GM15510 (cell line): ENCODE data around the gene HSD17B7.

Experiments
- POLR2A ChIP-seq: IDR thresholded peaks from 3 replicates; pipeline ENCODE4 v1.6.1; 2011; ENCODE audit warnings: borderline replicate concordance; ENCODE audit not compliant: insufficient read length; ENCODE audit errors: extremely low read depth

The HSD17B7 gene

GRCh38 chr1:162829268-162829667 is 38.8 kb downstream of the HSD17B7 start:
- TF ChIP-seq POLR2A, result no peak

GRCh38 chr1:162832470-162832869 is 42.0 kb downstream of the HSD17B7 start:
- TF ChIP-seq POLR2A, result no peak

- TF ChIP-seq POLR2A, result no peak
These were observed 44.8 kb downstream of the HSD17B7 start for GRCh38 chr1:162835157-162835899.

GRCh38 chr1:162838863-162839262 is 48.4 kb downstream of the HSD17B7 start:
- TF ChIP-seq POLR2A, result no peak

DNA sequence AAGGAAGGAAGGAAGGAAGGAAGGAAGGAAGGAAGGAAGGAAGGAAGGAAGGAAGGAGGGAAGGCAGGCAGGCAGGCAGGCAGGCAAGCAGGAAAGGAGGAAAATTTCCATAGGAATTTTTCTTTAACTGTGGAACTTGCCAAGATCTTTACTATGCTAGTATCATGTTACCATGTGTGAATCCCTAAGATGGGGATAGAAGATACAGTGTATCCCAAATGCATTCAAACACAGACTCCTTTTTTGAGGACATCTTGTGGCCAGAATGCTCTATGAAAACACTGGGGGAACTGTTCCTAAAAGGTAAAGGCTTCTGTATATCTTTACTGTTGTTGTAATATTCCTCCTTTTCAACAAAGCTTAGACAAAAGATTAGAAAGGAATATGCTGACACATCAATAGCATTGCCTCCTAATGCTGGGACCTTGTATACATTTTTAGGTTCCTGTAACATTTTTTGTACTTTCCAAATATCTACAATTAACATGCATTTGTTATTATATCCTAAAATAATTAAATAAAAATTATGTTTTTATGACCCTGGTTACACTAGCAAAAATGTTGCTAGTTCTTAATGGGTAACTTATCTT is 49.8 kb downstream of the HSD17B7 start:
- no peak for TF ChIP-seq POLR2A

GRCh38 chr1:162844153-162844552 is 53.7 kb downstream of the HSD17B7 start:
- TF ChIP-seq POLR2A, result no peak

- no peak for TF ChIP-seq POLR2A
These were observed 56.0 kb downstream of the HSD17B7 start for GRCh38 chr1:162846256-162847212.

- no peak for TF ChIP-seq POLR2A
These were observed 57.4 kb downstream of the HSD17B7 start for GRCh38 chr1:162847839-162848453.

DNA sequence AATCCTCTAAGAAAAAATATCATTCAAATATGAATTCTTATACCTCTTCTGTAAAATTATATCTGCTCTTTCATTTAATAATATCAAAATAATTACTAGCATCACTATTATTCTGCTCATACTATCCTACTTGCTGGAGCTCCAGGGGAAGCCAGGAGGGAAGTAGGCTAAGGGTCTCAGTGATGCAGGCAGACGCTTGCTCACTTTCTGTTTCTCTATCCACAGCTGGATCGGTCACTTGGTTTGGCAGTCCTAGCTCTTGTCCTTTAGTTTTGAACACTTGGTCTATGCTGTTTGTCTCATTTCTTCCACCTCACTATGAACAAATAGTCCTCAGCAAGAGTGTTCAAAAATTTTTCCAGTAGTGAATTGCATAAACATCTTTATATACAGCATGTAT is 59.2 kb downstream of the HSD17B7 start:
- no peak for TF ChIP-seq POLR2A

GRCh38 chr1:162851341-162851740 is 60.8 kb downstream of the HSD17B7 start:
- no peak for TF ChIP-seq POLR2A

DNA sequence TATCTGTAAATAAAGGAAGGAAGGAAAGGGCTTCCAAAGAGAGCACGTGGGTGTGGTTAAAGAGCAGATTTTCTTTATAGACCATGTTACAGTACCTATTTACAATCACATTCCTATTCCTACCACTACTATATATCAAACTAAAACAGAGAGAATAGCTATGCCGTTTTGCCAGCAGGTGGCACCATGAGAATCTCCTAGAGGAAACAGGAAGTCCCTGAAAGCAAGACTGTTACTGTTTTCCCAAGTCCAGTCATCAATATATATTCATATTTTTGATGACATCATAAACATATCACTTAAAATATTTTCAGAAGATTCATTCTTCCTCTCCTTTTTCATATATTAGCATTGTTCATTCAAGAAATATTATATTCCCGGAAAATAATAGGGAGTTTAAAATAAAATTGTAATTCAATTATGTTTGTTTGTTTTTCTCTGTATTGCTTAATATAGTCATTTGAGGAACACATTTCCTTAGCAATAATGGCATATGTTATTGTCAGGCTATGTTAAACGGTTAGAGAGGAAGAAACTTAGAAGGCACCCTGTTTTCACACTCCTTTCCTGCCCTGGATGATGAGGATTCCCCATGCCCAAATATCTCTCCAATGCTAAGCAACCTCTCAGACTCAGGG is 63.9 kb downstream of the HSD17B7 start:
- TF ChIP-seq POLR2A, result no peak

DNA sequence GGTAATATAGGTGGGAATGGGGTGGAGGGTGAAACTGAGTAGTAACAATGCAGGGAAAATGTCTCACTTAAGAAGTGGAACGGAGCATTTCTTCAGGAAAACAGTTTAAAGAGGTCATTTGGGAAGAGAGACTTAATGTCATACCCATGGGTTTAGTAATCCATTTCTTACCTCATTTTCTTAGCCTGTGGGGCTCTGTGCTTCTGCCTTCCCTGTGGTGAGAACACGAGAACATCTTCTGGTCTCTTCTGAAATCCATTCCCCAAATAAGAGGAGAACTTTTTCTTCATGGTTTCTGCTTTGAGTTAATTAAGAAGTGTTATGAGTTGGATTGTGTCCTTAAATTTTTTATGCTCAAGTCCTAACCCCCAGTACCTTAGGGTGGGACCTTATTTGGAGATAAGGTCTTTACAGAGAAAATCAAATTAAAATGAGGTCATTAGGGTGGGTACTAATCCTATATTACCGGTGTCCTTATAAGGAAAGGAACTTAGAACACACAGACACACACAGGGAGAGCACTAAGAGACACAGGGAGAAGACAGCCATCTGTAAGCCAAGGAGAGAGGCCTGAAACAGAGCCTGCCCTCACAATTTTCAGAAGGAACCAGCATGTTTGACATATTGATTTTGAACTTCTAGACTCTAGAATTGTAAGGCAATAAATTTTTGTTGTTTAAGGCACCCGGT is 65.1 kb downstream of the HSD17B7 start:
- TF ChIP-seq POLR2A, result no peak

GRCh38 chr1:162856260-162856659 is 65.8 kb downstream of the HSD17B7 start:
- no peak for TF ChIP-seq POLR2A

DNA sequence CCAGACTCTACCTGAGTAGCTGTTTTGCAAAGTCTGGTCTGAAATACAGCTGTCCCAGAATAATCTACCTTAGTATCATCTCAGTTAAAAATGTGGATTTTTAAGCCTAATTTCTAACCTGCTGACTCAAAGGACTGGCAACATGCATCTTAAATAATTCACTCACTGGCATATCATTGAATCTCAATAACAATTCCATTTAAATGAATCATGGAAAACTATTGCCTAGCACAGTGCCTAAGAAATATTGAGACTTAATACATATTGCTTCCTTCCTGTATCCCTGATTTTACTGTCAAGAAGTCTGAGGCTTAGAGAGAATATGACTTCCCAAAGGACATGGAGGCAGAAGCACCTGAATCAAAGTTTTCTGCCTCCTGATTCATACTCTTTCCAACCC is 67.3 kb downstream of the HSD17B7 start:
- TF ChIP-seq POLR2A, result no peak

DNA sequence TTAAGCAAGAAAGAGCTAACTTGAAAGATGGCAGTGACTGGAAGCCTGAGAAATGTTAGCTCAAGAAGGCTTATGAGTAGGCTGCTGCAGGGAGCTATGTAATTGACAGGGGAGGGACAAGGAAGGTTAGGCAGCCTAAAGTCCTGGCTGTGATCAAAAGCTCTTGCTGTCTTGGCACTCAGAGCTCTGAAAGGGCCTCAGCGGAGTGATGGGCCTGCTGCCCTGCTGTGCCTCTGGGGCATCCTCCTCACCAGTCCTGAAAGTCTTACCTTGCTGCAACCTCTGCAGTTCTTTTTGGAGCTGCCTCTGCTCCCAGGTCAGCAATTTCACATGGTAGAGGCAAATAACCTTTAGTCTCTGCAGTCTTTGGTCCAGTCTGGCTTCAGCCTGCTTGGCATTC is 68.7 kb downstream of the HSD17B7 start:
- TF ChIP-seq POLR2A, result no peak

DNA sequence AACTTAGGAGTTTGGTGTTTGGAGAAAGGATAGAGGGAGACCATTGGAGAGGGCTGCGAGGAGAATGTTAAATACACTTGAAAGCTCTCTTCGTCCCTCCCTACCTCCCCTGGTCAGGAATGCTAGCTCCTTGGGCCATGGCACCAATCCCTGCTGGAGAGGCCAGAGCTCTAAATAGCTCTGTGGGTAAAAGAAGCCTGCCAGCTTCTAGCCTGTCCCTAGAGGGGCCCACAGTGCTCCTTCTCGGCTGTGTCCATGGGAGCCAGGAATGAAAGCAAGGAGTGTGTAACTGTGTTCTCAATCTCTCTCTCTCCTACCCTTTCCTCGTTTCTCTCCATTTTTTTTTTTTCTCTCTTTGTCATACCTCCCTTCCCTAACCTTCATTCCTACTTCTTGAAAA is 70.6 kb downstream of the HSD17B7 start, which contains the start of gene CCDC190:
Gene CCDC190 (minus strand): TSS at position 75 of the 400 bp plus-strand sequence. CDS start 1,529 bp downstream, outside the sequence.
- TF ChIP-seq POLR2A, result no peak
